ENCODE data around the gene IL1R2.

Gene IL1R2

GRCh38 chr2:101991721-101992145 is at the start of gene IL1R2:
Gene IL1R2 (plus strand): TSS chr2:101991960. CDS start chr2:102008576, 16,616 bp downstream.
- Histone ChIP-seq H3K4me1 (ENCODE audit: control insufficient read depth, low read depth, low read length) (peaks cover 8% of the 10 kb centered on the region), H3K4me3 (ENCODE audit: low read length) (no peak within 1 kb of the TSS), H3K27ac (ENCODE audit: low read length) (no peak within 1 kb of the TSS), H3K27me3 (ENCODE audit: control insufficient read depth, insufficient read depth, low read length) (no peaks in the 10 kb centered on the region), H3K36me3 (ENCODE audit: control insufficient read depth, low read depth, low read length) (no peaks in the 10 kb centered on the region), H3K9ac (ENCODE audit: low read length) (no peak within 1 kb of the TSS), H3K9me3 (ENCODE audit: control insufficient read depth, low read depth, low read length) (no peaks in the 10 kb centered on the region)

DNA sequence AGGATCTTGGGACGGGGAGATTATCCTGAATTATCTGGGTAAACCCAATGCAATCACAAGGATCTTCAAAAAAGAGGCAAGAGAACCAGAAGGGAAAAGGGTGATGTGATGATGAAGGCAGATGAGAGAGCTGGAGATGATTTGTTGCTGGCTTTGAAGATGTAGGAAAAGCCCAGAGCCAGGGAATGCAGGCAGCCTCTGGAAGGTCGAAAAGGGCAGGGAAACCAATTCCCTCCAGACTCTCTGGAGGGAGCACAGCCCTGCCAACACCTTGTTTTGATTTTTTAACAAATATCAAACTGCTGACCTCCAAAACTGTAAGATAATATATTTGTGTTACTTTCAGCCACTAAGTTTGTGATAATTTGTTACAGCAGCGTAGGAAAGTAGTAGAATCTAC is 48.9 kb upstream of the IL1R2 start:
- Histone ChIP-seq H3K9ac (ENCODE audit: low read length) (no peak overlapping the region), H3K27ac (ENCODE audit: low read length) (no peak overlapping the region), H3K9me3 (ENCODE audit: control insufficient read depth, low read depth, low read length) (no peaks in the 10 kb centered on the region), H3K36me3 (ENCODE audit: control insufficient read depth, low read depth, low read length) (no peaks in the 10 kb centered on the region), H3K4me1 (ENCODE audit: control insufficient read depth, low read depth, low read length) (no peaks in the 10 kb centered on the region), H3K27me3 (ENCODE audit: control insufficient read depth, insufficient read depth, low read length) (no peaks in the 10 kb centered on the region), H3K4me3 (ENCODE audit: low read length) (no peak overlapping the region)

- Histone ChIP-seq H3K4me3 (ENCODE audit: low read length) (no peak overlapping the region), H3K36me3 (ENCODE audit: control insufficient read depth, low read depth, low read length) (no peaks in the 10 kb centered on the region), H3K27me3 (ENCODE audit: control insufficient read depth, insufficient read depth, low read length) (no peaks in the 10 kb centered on the region), H3K9ac (ENCODE audit: low read length) (no peak overlapping the region), H3K4me1 (ENCODE audit: control insufficient read depth, low read depth, low read length) (no peaks in the 10 kb centered on the region), H3K27ac (ENCODE audit: low read length) (no peak overlapping the region), H3K9me3 (ENCODE audit: control insufficient read depth, low read depth, low read length) (no peaks in the 10 kb centered on the region)
Measured at GRCh38 chr2:101946372-101947039, 45.3 kb upstream of the IL1R2 start.

- H3K9me3 ChIP-seq (ENCODE audit: control insufficient read depth, low read depth, low read length): no peaks in the 10 kb centered on the region
- no peaks in the 10 kb centered on the region for H3K36me3 ChIP-seq (ENCODE audit: control insufficient read depth, low read depth, low read length)
- no peaks in the 10 kb centered on the region for H3K27me3 ChIP-seq (ENCODE audit: control insufficient read depth, insufficient read depth, low read length)
- H3K9ac ChIP-seq (ENCODE audit: low read length): no peak overlapping the region
- no peak overlapping the region for H3K4me3 ChIP-seq (ENCODE audit: low read length)
- no peak overlapping the region for H3K27ac ChIP-seq (ENCODE audit: low read length)
- H3K4me1 ChIP-seq (ENCODE audit: control insufficient read depth, low read depth, low read length): no peaks in the 10 kb centered on the region
Measured at GRCh38 chr2:101947374-101947773, 44.4 kb upstream of the IL1R2 start.

- no peak overlapping the region for H3K9ac ChIP-seq (ENCODE audit: low read length)
- H3K4me3 ChIP-seq (ENCODE audit: low read length): no peak overlapping the region
- H3K4me1 ChIP-seq (ENCODE audit: control insufficient read depth, low read depth, low read length): no peaks in the 10 kb centered on the region
- H3K36me3 ChIP-seq (ENCODE audit: control insufficient read depth, low read depth, low read length): no peaks in the 10 kb centered on the region
- H3K9me3 ChIP-seq (ENCODE audit: control insufficient read depth, low read depth, low read length): no peaks in the 10 kb centered on the region
- H3K27ac ChIP-seq (ENCODE audit: low read length): no peak overlapping the region
- no peaks in the 10 kb centered on the region for H3K27me3 ChIP-seq (ENCODE audit: control insufficient read depth, insufficient read depth, low read length)
Measured at GRCh38 chr2:101948625-101949155, 43.1 kb upstream of the IL1R2 start.

- H3K27ac ChIP-seq (ENCODE audit: low read length): no peak overlapping the region
- H3K9ac ChIP-seq (ENCODE audit: low read length): no peak overlapping the region
- no peaks in the 10 kb centered on the region for H3K36me3 ChIP-seq (ENCODE audit: control insufficient read depth, low read depth, low read length)
- H3K27me3 ChIP-seq (ENCODE audit: control insufficient read depth, insufficient read depth, low read length): no peaks in the 10 kb centered on the region
- no peak overlapping the region for H3K4me3 ChIP-seq (ENCODE audit: low read length)
- H3K4me1 ChIP-seq (ENCODE audit: control insufficient read depth, low read depth, low read length): no peaks in the 10 kb centered on the region
- H3K9me3 ChIP-seq (ENCODE audit: control insufficient read depth, low read depth, low read length): no peaks in the 10 kb centered on the region
Measured at GRCh38 chr2:101949304-101949703, 42.5 kb upstream of the IL1R2 start.

DNA sequence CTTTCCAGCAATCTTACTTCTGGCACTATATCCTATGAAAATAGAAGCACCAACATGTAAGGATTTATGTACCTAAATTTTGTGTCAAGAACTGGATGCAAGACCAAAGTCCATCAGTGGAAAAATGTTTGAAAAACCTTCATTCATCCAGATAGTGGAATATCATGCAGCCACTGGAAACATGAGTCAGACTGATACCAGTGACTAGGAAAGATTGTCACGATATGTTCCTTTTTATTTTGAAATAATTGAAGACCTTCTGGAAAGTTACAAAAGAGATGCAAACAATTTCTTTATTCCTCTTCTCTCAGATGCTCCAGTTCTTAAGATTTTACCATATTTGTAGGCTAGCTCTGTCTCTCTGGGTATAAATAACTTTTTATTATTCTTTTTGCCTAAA is 40.5 kb upstream of the IL1R2 start:
- Histone ChIP-seq H3K27ac (ENCODE audit: low read length) (no peak overlapping the region), H3K4me1 (ENCODE audit: control insufficient read depth, low read depth, low read length) (no peaks in the 10 kb centered on the region), H3K27me3 (ENCODE audit: control insufficient read depth, insufficient read depth, low read length) (no peaks in the 10 kb centered on the region), H3K36me3 (ENCODE audit: control insufficient read depth, low read depth, low read length) (no peaks in the 10 kb centered on the region), H3K4me3 (ENCODE audit: low read length) (no peak overlapping the region), H3K9me3 (ENCODE audit: control insufficient read depth, low read depth, low read length) (no peaks in the 10 kb centered on the region), H3K9ac (ENCODE audit: low read length) (no peak overlapping the region)

- H3K9me3 ChIP-seq (ENCODE audit: control insufficient read depth, low read depth, low read length): peaks cover 5% of the 10 kb centered on the region
- H3K4me3 ChIP-seq (ENCODE audit: low read length): no peak overlapping the region
- no peak overlapping the region for H3K9ac ChIP-seq (ENCODE audit: low read length)
- no peaks in the 10 kb centered on the region for H3K4me1 ChIP-seq (ENCODE audit: control insufficient read depth, low read depth, low read length)
- H3K36me3 ChIP-seq (ENCODE audit: control insufficient read depth, low read depth, low read length): no peaks in the 10 kb centered on the region
- no peaks in the 10 kb centered on the region for H3K27me3 ChIP-seq (ENCODE audit: control insufficient read depth, insufficient read depth, low read length)
- H3K27ac ChIP-seq (ENCODE audit: low read length): no peak overlapping the region
Measured at GRCh38 chr2:101952551-101952950, 39.2 kb upstream of the IL1R2 start.

DNA sequence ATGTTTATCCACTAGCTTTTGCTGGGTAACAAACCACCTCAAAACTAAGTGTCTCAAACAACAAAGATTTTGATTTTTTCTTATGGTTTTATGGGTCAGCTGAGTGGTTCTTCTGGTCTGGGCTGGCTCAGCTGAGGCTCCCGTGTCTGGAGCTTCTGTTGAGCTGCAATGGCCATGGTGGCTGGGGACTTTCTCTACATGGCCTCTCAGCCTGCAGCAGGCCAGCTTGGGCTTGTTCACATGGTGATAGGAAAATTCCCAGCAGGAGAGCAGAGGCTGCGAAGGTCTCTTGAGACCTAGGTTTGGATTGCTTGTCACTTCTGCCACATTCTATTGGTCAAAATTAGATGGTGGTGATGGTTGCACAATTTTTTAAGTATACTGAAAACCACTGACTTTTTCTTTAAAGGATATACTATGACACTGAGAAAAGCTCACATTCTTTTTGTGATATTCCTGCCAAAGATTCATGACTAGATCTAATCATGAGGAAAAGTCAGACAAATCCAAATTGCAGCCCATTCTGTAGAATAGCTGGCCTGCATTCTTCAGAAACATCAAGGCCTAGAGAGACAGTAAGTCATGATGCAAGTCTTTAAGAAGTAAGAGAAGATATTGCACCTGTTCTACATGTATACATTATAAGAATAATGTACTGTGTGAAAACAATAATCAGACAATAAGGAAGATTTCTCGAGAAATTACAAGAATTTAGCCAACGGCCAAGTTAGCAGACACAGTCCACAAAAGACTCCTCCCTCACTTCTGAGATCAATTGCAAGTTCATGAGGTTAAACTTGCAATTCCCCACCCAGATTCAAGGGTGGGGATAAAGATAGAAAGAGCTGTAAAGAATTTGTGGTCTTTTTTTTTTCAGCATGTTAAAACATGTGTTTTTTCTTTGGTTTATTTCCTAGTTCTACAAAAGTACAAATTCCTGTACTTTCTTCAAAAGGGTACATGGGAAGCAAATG is 35.0 kb upstream of the IL1R2 start:
- no peaks in the 10 kb centered on the region for H3K4me1 ChIP-seq (ENCODE audit: control insufficient read depth, low read depth, low read length)
- peaks cover 7% of the 10 kb centered on the region for H3K9me3 ChIP-seq (ENCODE audit: control insufficient read depth, low read depth, low read length)
- no peak overlapping the region for H3K9ac ChIP-seq (ENCODE audit: low read length)
- no peak overlapping the region for H3K27ac ChIP-seq (ENCODE audit: low read length)
- no peaks in the 10 kb centered on the region for H3K36me3 ChIP-seq (ENCODE audit: control insufficient read depth, low read depth, low read length)
- no peaks in the 10 kb centered on the region for H3K27me3 ChIP-seq (ENCODE audit: control insufficient read depth, insufficient read depth, low read length)
- no peak overlapping the region for H3K4me3 ChIP-seq (ENCODE audit: low read length)

GRCh38 chr2:101958061-101958460 is 33.7 kb upstream of the IL1R2 start:
- Histone ChIP-seq H3K9ac (ENCODE audit: low read length) (no peak overlapping the region), H3K27ac (ENCODE audit: low read length) (no peak overlapping the region), H3K9me3 (ENCODE audit: control insufficient read depth, low read depth, low read length) (peaks cover 7% of the 10 kb centered on the region), H3K27me3 (ENCODE audit: control insufficient read depth, insufficient read depth, low read length) (no peaks in the 10 kb centered on the region), H3K36me3 (ENCODE audit: control insufficient read depth, low read depth, low read length) (no peaks in the 10 kb centered on the region), H3K4me3 (ENCODE audit: low read length) (no peak overlapping the region), H3K4me1 (ENCODE audit: control insufficient read depth, low read depth, low read length) (no peaks in the 10 kb centered on the region)

DNA sequence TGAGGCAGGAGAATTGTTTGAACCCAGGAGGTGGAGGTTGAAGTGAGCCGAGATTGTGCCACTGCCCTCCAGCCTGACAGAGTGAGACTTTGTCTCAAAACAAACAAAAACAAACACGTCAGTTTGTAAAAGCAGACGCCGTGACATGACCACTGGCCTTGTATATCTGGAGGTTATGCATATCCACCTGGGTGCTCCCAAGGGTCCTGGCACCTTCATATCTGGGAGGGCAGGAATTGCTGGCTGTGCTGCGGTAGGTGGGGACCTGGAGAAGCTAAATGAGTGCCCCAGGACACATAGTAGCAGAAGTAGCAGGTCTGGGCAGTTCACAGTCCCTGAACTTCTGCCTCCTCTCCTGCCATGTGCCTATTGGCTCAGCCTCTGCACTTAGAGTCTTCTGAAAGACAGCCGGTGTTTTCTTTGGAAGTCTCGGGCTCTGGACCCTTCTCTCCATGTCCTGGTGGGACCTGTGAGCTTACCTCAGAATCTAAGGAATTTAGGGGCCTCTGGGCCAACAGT is 30.9 kb upstream of the IL1R2 start:
- no peaks in the 10 kb centered on the region for H3K4me1 ChIP-seq (ENCODE audit: control insufficient read depth, low read depth, low read length)
- H3K4me3 ChIP-seq (ENCODE audit: low read length): no peak overlapping the region
- no peaks in the 10 kb centered on the region for H3K36me3 ChIP-seq (ENCODE audit: control insufficient read depth, low read depth, low read length)
- H3K9me3 ChIP-seq (ENCODE audit: control insufficient read depth, low read depth, low read length): peaks cover 7% of the 10 kb centered on the region
- no peak overlapping the region for H3K27ac ChIP-seq (ENCODE audit: low read length)
- H3K27me3 ChIP-seq (ENCODE audit: control insufficient read depth, insufficient read depth, low read length): no peaks in the 10 kb centered on the region
- H3K9ac ChIP-seq (ENCODE audit: low read length): no peak overlapping the region
